HG03175 (cell line): Measurements from ENCODE around the gene KPNB1.

Experiments used
- ATAC-seq: cut with Tn5 transposase; IDR thresholded peaks from one replicate; pipeline ENCODE4 v1.9.1; 2021; ENCODE audit warnings: mild to moderate bottlenecking, moderate library complexity; ENCODE audit not compliant: unreplicated experiment

The KPNB1 gene

DNA sequence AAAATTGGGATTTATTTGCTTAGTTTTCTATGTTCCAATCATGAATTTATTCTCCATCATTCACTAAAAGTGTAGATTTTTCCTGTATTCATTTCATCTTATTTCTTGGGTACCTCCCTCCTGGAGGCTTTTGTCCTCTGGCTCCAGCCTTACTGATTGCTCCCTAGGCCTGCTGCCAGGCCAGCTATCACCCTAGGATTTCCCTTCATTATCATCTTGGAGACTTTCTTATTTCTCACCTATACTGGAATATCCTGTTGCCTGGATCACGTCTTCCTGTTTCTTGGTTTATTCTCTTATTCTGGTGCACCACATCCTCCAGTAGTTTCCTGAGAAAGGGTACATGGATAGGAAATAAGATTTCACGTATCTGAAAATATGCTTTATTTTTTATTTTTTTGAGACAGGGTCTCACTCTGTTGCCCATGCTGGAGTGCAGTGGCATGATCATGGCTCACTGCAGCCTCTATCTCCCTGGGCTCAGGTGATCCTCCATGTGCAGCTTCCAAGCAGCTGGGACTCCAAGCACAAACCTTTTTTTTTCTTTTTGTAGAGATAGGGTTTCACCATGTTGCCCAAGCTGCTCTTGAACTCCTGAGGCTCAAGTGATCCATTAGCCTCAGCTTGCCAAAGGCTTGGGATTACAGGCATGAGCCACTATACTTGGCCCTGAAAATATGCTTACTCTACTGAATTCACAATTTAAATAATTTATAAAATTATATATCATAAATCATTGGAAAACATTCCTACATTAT is 13.3 kb upstream of the KPNB1 start:
- no peak for ATAC-seq

DNA sequence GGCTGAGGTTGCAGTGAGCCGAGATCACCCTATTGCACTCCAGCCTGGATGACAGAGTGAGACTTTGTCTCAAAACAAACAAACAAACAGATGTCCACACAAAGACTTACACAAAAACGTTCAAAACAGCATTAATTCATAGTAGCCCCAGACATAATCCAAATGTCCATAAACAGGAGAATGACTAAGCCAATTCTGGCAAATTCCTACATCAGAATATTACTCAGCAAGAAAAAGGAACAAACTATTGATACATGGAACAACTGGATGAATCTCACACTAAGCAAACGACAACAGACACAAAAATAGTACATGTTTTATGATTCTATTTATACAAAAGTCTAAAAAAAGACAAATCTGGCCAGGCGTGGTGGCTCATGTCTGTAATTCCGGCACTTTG is 10.8 kb upstream of the KPNB1 start:
- ATAC-seq, result no peak

- ATAC-seq, result no peak
Observed at GRCh38 chr17:47640076-47640475, 9.6 kb upstream of the KPNB1 start.

GRCh38 chr17:47641202-47641601 is 8.5 kb upstream of the KPNB1 start:
- no peak for ATAC-seq

DNA sequence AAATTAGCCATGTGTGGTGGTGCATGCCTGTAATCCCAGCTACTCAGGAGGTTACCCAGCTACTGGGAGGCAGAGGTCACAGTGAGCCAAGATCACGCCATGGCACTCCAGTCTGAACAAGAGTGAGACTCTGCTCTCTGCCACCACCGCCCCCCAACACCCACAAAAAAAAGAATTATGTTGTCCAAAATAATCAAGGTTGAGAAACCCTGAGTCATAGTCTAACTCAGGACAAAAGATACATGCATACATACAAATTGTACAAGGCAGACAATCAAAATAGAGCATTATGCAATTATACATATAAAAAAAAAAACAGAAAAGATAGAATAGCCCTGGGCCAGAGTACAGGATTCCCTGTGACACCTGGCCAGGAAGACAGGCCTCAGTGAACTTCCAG is 6.6 kb upstream of the KPNB1 start:
- ATAC-seq, result no peak

DNA sequence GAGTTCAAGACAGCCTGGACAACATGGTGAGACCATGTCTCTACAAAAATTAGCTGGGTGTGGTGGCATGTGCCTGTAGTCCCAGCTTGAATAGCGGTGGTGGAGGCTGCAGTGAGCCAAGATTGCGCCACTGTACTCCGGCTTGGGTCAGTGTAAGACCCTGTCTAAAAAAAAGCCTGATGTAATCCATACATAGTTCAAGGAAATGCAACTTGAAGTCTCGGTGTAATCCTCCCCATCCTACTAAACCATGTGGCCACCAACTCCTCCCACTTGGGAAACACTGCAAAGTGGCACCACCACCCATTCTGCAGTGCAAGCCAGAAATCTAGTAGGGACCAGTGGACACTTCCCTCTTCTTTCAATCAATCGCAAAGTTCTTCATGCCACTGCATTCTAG is 5.4 kb upstream of the KPNB1 start:
- ATAC-seq, result no peak

DNA sequence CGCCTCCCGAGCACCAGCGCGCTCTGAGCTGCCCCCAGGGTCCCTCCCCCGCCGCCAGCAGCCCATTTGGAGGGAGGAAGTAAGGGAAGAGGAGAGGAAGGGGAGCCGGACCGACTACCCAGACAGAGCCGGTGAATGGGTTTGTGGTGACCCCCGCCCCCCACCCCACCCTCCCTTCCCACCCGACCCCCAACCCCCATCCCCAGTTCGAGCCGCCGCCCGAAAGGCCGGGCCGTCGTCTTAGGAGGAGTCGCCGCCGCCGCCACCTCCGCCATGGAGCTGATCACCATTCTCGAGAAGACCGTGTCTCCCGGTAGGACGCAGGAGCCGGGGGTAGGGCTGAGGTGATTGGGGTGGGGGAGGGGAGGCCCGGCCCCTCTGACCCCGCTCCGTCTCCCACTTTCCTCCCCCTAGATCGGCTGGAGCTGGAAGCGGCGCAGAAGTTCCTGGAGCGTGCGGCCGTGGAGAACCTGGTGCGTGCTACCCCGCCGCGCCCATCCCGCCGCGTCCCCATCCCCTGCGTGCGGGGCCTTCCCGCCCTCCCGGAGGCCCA is 329 bp downstream of the KPNB1 start:
- ATAC-seq, result no peak

DNA sequence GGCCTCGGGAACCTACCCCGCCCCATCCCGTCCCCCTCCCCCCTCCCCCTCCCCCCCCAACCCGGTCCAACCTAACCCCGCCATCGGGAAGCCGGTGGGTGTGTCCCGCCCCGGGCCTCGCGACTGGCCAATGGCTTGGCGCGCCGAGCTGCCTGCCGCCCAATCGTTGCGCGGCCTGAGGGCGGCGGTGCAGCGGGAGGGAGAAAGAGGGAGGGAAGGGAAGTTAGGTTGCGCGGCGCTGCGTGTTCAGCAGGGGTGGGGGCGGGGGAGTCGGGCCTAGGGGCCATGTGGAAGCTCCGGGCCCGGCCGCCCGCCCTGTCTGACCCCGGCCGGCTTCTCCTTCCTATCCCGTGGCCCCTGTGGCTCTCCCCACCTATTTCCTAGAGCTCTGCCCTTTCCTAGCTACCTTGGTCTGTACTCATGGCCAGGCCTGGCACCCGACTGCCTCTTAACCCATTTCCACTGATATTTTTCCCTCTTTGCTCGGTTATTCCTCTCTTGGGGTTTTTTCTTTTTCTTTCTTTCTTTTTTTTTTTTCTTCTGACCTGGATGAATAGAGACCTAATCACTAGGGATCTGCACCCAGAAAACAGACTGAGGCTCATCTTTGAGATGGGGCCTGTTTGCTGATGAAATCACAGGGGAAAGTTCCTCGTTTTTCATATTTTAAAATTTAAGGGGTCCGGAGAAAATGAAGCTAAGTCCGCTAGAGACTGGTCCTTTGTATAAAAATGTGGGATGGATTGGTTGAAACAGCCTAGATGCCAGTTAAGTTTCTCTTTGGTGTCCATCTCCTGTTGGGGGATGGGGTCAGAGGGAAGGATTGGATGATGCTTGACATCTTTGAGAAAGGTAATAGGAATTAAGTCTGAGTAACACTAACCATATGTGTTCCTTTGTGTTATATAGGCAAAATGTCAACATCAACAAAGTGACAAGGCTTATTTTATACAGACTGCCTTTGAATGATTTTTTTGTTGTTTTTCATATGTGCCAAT is 1.1 kb downstream of the KPNB1 start:
- peak; percentile 37 for ATAC-seq

DNA sequence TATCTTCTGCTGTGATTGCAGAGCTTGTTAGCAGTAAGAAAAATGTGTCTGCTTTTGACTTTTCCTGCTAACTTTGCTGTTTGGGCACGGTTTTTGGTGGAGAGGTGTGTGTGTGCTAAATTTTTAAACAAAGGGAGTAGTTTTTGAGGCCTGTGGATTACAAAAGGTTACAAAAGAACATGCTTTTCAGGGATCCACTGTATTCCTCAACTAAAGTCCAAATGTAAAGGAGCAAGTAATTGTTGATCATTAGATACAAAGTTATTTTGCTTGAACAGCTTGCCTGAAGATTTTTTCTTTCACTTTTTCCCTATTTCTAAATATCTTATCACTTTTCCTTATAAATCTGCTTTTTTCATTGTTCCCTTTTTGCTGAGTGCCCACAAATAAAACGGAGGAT is 2.0 kb downstream of the KPNB1 start:
- no peak for ATAC-seq

GRCh38 chr17:47652570-47652969 is 2.9 kb downstream of the KPNB1 start:
- ATAC-seq, result no peak

DNA sequence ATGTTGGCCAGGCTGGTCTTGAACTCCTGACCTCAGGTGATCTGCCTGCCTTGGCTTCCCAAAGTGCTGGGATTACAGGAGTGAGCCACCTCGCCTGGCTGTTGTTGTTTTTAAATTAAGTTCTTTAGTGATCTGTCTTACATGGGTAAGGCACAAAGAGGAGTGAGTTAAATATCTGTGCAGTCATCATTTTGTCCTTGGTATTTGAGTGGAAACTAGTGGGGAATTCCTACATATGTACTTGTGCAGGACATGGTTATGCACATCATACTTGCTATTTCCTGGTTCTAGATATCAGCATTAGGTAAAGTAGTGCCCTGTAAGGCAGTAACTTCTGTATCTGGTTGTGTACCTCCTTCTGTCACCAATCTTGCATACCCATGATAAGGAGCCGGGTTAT is 3.7 kb downstream of the KPNB1 start:
- no peak for ATAC-seq

DNA sequence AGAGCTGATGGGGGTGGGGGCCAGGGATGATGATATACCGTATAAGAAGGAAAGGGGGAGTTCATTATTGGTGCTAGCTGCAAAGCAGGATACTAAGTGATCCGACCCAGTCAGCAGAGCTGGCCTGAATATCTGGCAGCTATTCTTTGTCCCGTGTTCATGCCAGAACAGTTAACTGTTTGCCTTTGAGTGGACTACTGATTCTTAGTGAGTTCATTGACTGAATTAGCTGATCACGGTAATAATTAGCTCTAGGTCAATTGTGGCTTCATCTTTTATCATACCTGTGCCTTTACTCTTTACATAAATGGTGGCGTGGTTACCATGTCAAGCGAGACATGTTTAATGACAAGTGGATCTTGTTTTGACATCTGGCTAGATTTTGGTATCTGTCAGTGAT is 5.3 kb downstream of the KPNB1 start:
- no peak for ATAC-seq

DNA sequence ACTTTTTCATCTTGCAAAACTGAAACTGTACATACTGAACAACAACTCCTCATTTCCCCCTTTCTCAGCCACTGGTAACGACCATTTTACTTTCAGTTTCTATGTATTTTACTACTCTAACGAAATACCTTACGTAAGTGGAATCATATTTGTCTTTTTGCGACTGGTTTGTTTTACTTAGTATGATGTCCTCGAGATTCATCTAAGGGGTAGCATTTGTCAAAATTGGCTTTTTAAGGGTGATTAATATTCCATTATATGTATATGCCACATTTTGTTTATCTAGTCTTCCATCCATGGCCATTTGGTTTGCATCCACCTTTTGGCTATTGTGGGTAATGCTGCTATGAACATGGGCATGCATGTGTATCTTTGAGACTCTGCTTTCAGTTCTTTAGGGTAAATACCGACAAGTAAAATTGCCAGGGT is 10.4 kb downstream of the KPNB1 start:
- ATAC-seq, result peak; percentile 75

GRCh38 chr17:47663912-47664623 is 14.3 kb downstream of the KPNB1 start:
- ATAC-seq, result no peak

- ATAC-seq, result no peak
Observed at GRCh38 chr17:47664624-47664941, 14.9 kb downstream of the KPNB1 start.

- no peak for ATAC-seq
Observed at GRCh38 chr17:47665655-47666054, 15.9 kb downstream of the KPNB1 start.

GRCh38 chr17:47669081-47669480 is 19.4 kb downstream of the KPNB1 start:
- ATAC-seq, result no peak

DNA sequence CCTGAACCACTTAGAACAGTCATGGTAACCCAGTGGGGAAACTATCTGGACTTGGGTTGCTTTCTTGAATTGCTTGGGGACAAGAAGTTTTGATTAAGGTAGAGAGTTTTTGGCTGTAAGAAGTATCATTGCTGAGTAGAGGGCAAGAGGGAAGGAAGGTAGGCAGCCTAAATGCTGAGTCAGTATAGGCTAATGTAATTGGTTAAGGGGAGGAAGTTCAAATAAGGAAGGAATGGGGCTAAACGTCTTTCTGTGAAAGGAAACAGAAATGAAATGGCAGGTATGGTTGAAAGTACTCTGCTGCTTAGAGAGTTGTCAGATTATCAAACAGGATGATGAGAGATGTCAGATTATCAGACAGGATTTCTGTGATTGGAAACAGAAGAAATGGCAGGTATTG is 20.3 kb downstream of the KPNB1 start:
- ATAC-seq, result no peak

- ATAC-seq, result no peak
Observed at GRCh38 chr17:47674499-47674898, 24.8 kb downstream of the KPNB1 start.

GRCh38 chr17:47675380-47676198 is 25.9 kb downstream of the KPNB1 start:
- no peak for ATAC-seq

DNA sequence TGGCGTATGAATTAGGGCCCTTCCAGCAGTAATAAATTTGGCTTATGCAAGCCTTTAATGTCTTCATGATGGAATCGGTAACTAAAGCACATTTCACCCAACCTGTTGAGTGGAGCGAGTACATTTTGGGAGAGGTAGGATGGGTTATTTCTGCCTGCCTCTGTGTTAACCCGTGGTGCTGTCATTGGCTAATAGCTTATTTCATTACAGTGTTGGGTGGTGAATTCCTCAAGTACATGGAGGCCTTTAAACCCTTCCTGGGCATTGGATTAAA is 26.4 kb downstream of the KPNB1 start:
- ATAC-seq, result no peak
